ENCODE measurements around the gene AOPEP.
"Not testable (repeated sequence)": the region's sequence is repeated elsewhere in the genome, so short reads cannot be mapped to it uniquely, and the experiment has no call there.

The AOPEP gene

GRCh38 chr9:94934816-94935328 is 208.4 kb downstream of the AOPEP start:
- no peak for DNase-seq (ENCODE audit: low spot score)

GRCh38 chr9:94935396-94935795 is 208.9 kb downstream of the AOPEP start:
- no peak for DNase-seq (ENCODE audit: low spot score)

GRCh38 chr9:94936419-94936818 is 209.9 kb downstream of the AOPEP start:
- no peak for DNase-seq (ENCODE audit: low spot score)

DNA sequence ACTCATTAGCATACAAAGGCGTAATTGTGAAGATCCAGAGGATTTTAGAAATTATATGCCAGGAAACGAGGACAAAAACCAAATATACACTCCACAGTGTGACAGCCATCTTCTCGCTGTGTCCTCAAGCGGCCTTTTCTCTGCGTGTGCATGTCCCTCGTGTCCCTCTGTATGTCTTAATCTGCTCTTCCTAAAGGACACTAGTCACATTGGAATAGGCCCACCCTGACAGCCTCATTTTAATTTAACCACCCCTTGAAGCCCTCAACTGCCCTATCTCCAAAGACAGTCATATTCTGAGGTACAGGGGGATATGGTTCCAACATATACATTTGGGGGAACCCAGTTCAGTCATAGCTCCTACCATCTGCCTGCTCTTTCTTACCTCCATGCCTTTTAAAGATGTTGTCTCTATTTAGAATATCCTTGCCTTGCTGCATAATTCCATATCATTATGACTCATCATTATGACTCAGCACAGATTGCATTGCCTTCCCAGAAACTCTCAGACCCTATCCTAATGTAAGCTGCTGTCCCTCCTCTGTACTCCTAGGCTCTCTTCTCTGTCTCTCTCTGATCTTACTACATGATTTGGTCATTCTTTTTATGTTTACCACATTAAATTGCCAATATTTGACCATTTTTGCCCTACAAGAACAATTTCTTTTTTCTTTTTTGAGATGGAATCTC is 210.9 kb downstream of the AOPEP start:
- DNase-seq (ENCODE audit: low spot score), result no peak

DNA sequence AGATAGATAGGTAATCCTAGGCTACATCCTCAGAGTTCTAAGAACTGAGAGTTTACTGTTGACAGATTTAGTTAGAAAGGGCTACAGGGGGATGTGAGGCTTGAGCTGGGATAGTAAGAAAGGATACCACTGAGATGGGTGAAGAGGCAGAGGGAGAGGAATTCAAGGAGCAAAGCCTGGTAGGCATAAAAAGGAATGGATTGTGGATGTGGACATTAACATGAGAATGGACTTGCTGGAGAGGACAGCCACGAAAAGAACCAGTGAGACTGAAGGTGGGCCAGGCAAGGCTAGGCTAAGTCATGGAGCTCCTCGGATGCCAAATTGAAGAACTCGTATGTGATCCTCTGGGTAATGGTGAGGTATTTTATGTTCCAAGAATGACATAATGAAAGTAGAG is 211.9 kb downstream of the AOPEP start:
- no peak for DNase-seq (ENCODE audit: low spot score)

- DNase-seq (ENCODE audit: low spot score), result not testable (repeated sequence)
Observed at GRCh38 chr9:94940296-94940695, 213.8 kb downstream of the AOPEP start.

DNA sequence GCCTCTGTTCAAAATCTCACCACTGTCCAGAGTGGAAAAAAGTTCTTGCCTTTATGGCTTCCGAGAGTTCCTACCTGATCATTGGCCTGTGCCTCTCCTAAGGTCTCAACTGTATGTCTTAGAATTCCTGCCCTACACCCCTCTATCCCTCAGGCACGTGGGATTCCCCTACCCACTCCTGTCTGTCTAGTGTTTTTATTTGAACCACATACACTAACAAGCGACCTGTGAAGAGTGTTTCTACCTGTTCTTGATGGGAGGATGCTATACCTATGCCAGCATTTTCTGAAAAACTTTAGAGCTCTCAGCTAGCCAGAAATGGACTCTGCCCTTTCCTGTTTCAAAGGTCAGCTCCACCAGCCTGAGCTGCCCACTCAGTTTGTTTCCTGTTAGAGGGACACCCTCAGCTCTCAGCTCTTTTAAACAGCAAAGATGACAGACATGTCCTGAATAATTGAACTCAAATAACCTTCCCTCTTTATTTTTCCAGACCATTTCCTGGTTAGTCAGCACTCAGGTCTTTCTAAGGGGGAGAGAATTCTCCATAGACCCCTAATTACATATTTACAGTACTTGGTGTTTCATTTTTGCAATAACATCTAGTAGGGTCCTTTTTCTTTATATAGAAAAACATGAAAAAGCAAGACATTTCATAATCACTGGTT is 214.8 kb downstream of the AOPEP start:
- no peak for DNase-seq (ENCODE audit: low spot score)

GRCh38 chr9:94944626-94945025 is 218.1 kb downstream of the AOPEP start:
- no peak for DNase-seq (ENCODE audit: low spot score)

- DNase-seq (ENCODE audit: low spot score), result no peak
Observed at GRCh38 chr9:94945197-94946144, 219.0 kb downstream of the AOPEP start.

GRCh38 chr9:94946256-94946655 is 219.8 kb downstream of the AOPEP start:
- no peak for DNase-seq (ENCODE audit: low spot score)

DNA sequence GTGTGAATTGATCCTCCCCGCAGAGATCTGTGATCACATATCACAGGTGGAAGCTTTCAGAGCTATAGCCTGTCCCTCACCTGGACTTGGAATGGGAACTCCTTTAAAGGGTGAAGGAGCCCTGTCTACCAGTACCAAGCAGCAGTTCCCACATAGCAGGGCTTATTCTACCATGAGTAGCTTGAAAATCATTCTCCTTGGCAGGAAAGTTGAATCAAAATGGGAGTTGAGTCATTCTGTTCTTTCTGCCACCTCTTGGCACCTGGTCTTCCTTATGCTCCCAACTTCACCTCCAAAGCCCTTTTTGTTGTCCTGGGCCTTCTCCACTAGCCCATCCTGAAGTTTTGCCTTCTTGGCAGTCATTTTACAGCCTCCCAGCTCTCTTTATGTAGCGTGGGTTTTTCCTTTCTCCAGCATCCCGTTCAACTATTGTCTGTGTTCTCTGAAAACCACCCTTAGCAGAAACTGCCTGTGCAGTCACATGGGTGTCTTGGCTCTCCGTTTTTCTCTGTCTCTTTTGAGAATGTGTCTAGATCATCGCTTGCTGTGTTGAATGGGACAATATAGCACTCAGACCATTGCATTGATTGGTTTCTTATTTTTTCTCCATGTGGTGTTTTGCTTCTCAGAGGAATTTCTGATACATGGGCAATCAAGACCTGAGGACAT is 222.2 kb downstream of the AOPEP start:
- DNase-seq (ENCODE audit: low spot score), result no peak

DNA sequence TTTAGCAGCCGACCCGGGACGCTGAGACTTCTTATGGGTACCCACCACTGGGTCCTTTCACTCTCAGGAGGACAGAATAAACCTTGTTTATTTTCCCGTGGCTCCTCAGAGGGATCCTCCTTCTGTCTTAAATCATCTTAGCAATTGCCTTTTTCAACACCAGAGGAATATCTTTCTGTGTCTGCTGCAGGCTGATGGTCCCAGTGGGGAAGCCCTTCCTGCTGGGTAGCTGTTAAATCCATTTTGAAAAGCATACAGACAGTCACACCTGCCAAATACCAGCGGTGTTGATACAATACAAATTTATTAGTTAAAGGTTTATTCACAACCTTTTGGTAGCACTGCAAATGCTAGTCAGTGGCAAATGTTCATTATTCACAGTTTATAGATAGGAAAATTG is 222.9 kb downstream of the AOPEP start:
- DNase-seq (ENCODE audit: low spot score), result no peak

DNA sequence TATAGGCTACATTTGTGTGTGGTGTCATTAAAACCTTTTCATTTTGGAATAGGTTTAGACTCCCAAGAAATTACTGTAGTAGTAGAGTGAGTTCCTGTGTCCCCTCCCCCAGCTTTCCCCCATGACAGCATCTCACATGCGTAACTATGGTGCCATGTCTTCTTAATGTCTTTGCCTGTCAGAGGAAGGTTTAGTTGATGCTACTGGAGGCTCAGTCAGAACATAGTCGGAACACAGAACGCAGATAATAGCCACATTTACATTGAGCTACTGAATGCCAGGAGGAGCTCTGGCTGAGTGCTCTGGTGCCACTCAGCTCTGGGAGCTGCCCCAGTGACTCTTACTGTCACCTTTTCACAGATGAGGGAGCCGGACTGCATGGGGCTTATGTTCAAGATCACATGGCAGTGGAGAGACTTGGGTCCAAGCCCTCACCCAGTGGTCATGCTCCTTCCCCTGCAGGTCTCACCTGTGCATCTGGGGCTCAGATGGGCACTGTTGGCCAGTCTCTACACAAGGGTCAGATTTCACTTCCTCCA is 223.6 kb downstream of the AOPEP start:
- DNase-seq (ENCODE audit: low spot score), result no peak

DNA sequence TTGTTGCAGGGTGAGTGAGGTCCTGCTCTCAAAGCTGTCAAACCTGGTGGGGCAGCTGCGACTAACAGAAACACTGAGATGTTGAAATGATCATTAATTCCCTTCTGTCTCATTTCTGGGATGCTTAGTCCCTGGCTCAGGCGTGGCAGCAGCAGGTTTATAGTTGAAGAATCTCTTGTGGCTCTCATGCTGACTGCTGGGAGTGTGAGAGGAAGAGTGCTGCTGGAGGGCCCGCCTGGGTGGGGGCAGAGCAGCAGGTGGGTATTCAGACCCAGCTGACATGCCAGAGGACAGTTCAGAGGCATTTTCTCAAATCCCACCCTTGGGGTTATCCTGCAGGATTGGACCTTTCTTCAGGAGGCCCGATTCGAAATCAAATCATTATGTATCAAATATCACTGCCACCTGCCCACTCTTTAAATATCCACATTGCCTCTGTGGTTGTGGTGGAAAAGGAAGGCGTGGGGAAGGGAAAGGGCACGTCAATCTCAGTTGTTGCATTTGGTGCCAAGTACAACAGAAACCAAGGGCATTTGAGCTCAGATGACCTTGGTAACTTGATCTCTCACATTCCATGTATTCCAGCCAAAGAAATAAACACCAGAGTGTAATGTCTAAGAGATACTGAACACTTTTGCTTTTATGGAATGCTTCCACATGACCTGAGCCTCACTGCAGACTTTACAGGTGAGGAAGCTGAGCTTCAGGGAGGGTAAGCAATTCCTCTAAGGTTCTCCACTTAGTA is 224.3 kb downstream of the AOPEP start:
- DNase-seq (ENCODE audit: low spot score), result peak; percentile 49

DNA sequence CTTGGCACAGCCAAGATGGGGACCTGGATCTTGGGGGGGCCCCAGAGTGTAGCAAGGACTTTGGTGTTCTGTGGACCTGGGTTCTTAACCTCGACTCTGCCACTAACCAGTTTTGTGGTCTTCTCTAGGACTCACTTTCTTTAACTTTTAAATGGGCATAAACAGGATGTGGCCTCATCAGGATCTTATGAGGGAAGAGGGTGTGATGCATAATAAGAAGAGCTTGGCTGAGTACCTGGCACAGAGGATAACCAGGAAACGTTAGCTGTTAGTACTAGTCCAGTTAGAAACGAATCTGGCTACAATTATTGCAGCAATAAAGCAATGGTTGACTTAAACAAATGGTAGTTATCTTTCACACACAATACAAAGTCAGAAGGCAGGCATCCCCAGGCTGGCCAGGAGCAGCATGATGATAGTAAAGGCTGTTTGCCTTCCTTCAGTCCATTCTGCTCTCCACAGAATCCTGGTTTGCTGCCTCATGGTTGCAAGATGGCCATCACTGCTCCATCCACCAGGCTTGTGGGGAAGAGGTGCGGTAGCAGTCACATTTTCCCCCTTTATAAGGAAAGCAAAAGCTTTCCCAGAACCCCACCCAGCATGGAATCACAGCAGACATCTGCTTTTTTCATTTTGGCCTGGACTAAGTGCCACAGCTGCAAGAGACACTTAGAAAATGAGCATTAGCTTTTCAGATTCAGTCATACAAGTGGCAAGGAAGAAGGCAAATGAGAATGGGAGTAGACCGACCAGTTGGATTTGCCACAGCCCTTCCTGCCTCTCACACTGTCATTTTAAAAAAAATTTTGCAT is 225.0 kb downstream of the AOPEP start:
- no peak for DNase-seq (ENCODE audit: low spot score)

GRCh38 chr9:94952565-94953373 is 226.3 kb downstream of the AOPEP start:
- no peak for DNase-seq (ENCODE audit: low spot score)

DNA sequence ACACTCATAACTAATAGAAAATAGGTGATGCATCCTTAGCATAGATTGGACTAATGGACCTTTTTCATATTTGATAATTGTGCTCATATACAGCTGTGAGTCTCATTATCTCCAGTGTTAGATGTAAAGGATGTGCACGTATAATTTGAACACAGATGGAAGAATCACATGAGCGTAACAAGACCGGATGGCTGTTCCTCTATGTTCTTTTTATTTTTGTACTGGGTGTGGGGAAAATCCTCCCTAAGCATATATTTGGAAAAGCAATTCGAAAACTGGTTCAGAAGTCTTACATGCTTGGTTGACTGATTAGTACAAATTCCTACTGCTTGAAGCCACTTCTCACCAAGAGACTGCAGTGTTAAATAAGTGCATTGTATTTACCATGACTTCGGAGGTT is 230.2 kb downstream of the AOPEP start:
- no peak for DNase-seq (ENCODE audit: low spot score)

DNA sequence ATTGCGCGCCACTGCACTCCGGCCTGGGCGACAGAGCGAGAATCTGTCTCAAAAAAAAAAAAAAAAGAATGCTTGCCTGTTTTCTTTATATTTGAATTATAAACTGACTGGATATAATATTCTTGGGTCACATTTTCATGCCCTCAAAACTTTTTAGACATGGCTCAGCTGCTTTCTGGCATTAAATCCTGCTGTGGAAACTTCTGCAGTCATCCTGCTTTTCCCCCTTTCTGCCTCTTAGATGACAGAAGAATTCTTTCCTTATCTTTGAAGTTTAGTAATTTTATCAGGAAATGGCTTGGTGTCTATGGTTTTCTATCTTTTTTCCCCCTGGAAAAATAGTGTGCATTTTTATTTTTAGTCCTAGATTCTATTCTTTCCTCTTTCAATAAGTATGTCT is 234.5 kb downstream of the AOPEP start:
- no peak for DNase-seq (ENCODE audit: low spot score)

DNA sequence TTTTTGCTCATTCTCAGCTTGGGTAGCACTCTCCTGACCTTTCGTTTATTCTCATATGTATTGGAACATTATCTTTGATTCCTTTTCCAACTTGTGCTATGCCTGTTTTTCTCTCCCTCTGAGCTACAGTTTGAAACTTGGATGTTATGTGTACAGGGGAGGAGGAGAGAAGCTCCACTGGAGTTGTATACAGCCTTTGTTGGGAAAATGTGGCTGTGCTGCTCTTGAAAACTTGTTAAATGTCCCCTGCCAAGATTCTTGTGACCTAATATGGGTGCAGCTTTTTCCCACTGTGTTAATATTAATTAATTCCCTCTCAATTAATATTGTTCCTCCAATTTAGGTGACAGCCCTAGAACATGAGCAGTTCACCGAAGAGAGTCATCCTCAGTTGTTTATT is 235.4 kb downstream of the AOPEP start:
- no peak for DNase-seq (ENCODE audit: low spot score)

Data from iPS-NIHi11 (cell line).